Cerebellar cortex (tissue), 1 donor: ENCODE data around the gene PDZRN3.

Source experiments
- DNase-seq: peaks from one replicate; pipeline ENCODE4 v3.0.0-alpha.2; 2015; ENCODE audit warnings: low spot score

The PDZRN3 gene

DNA sequence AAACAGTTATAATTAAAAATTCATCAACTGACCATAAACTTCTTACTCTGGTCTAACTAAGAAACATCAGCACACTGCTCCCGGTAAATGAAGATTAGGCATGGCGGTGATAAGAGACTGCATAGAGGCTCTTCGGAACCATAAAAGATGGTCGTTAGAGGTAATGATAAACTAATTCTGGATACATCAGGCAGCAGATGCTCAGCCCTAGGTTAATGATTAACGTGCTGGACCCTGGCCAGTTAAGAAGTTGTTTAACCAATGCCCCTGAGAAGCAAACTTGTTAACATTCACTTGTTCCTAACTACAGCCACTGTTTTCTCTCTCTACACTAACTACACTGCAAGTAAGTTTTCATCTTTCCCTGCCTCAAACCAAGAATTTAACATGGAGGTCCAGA lies 111.5 kb downstream of the PDZRN3 start:
- no peak for DNase-seq

DNA sequence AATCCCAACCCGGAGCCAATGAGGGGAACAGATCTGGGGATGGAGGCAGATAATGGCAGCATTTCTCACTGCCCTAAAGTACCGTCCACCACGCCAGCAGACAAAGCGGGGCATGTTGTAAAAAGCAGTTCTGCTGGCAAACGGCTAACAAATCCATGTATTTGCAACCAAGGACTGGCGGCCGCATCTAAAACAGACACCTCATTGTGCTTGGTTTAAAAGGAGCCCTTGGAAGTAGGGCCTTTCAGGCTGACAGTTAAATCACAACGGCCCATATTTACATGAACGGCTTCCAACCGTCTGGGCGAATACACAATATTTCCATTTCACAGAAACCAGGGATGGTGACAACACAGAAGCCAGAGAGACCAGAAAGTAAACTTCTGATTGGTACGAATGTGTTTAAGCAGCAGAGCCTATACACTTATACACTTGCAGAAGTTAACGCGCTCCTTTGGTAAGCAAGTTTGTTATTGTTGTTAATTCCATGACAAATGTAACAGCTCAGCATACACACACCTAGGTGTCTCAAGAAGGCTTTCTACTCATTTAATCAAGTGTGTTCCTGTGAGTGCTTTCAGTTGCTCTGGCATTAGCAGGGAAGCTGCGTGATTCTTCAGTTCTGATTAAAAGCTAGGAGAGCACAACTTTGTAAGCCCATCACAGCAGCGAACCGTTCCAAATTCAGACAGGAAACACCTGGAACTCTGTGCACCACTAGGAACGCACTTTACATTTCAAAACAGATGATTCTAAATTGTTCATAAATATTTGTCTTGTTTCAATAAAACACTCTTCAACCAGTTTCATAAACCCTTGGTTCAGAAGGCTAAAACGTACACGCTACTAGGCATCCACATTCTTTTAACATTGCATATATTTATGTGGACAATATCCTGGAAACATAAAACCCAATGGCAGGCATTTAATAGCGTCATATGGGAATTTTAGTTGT lies 112.9 kb downstream of the PDZRN3 start:
- peak; percentile 5 for DNase-seq

DNA sequence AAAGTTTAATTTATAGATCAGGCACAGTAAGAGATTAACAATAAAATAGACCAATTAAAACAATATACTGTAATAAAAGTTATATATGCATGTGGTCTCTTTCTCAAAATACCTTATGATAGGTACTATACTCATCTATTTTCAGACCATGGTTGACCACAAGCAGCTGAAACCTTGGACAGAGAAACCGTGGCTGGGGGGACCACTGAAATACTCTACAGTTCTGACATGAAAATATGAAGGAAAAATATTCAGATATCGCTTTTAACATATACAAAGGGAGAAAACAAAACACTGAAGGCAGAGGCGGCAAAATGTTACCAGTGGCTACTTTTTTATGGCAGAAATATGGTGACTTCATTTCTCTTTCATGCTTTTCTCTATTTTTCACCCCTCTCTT lies 114.0 kb downstream of the PDZRN3 start:
- no peak for DNase-seq

DNA sequence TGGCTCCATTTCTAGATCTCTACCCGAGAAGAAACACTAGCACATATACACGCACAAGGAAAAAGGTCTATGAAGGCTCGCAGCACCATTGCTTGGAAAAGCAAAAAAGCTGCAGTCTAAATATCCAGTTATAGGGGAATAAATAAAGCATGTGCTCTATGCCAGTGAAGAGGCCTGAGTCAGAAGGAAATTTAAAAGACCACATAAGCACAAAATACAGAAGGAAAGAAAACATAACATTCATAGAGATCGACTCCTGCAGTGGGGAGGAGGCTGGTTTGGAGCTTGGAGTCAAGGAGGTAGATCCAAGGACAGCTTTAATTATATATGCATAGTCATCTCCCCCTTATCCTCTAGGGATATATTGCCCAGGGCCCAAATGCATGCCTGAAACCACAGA lies 114.4 kb downstream of the PDZRN3 start:
- no peak for DNase-seq

DNA sequence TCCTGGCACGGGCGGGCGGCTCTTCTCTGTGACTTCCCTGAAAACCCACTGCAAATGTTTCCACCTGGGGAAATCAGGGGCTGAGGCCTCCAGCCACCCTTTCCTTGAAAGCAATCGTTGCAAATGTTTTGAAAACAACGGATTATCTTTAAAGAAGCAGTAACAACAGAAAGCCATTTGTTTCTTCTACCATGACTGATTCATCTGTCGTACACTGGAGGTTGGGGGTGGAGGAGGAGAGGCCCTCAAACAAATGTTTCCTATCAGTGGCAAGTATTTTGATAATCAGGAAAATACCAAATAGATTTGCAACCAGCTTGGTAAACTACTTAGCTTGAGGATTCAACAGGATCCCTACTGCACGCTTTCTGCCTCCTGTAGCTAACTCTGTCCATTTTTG lies 114.9 kb downstream of the PDZRN3 start:
- no peak for DNase-seq

DNA sequence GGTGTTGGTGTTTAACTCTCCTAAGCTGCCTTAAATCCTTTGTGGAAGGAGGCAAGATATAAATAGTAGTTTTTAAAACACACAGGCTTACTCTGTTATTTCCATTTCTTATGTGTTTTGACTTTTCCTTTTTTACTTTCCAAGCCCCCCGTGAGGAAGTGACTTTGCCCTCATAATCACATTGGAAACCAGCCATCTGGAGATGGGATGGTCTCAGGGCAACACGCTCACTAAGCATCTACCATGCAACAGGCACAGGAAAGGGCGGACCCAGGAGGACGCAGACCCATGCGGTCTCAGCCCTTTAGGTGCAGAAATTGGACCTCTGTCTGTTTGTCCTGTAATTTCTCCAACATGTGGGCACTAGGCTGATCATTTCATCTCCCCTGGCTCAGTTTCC lies 115.7 kb downstream of the PDZRN3 start:
- no peak for DNase-seq

DNA sequence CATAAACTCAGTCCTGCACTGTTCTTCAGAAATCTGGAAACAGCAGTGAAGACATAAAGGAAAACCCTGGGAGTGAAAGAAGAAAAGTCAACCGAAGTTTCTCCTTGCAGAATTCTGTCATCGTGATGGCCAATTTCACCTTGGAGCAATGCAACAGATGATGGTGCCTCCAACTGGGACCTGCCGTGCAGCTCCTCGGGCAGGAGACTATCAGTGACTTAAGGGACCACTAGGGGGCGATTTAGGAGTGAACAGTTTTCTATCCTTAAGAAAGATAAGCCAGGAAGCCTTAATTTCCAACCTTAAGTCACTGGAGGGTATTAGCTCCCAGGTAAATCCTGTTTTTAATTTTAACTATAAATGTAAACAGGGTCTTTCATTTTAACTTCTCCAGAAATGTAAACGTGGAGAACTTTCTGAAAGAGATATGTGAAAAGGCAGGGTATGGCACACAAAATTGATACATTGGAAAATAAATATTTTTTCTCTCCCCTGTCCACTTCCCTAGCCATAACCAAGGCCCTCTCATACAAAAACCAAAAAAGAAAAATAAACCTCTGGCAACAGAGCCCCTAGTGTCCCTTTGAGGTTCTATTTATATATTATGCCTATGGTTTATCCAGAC lies 116.3 kb downstream of the PDZRN3 start:
- DNase-seq: peak; percentile 55

DNA sequence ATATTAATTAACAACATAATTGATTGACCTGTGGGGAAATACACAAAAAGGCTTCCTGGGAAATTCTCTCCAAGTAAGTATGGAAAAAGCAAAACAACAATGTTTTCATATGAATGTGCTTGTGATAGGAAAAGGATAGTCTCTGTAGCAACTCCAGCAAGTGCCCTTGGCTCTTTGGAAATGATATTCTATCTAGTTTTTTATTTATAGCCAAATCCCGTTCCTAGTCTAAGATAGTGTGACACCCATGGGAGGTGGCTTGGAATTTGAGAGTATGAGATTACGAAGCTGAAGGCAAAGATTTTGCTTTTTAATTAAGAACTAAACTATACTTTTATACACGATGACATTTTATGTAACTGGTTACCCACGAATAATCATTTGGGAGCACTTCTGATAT lies 119.9 kb downstream of the PDZRN3 start:
- no peak for DNase-seq

DNA sequence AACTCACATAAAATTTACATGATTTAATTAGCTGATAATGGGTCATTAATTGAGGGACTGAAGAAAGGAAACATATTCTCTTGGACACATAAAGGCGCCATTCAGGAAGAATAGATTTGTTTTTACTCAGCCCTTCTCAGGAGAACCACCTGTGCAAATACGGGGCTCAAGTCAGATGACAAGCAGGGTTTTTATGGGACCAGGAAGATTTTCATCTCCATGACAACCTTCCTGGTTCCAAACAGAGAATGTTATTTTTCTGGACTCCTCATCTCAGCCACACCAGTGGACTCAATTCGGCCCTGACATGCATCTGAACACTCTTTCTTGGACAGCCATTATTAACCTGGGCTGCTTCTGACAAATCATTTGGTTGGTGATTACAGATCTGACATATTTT lies 120.5 kb downstream of the PDZRN3 start:
- DNase-seq: no peak

DNA sequence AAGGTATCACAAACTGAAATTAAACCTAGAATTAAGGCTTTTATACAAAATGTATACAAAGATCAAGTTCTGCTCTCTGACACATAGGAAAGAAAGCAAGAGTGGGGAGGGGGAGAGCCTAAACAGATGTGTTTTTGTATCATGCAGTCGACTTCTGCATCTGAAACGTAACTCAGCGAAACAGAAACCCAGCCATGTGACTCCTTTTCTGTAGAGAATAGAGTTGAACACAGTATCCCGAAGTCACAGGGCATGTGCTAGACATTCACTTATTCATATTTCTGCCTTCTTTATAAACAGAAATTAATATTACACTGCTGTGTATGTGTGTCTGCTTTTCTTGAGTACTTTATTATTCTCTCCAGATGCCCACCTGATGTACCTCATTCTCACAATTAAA lies 121.0 kb downstream of the PDZRN3 start:
- no peak for DNase-seq

DNA sequence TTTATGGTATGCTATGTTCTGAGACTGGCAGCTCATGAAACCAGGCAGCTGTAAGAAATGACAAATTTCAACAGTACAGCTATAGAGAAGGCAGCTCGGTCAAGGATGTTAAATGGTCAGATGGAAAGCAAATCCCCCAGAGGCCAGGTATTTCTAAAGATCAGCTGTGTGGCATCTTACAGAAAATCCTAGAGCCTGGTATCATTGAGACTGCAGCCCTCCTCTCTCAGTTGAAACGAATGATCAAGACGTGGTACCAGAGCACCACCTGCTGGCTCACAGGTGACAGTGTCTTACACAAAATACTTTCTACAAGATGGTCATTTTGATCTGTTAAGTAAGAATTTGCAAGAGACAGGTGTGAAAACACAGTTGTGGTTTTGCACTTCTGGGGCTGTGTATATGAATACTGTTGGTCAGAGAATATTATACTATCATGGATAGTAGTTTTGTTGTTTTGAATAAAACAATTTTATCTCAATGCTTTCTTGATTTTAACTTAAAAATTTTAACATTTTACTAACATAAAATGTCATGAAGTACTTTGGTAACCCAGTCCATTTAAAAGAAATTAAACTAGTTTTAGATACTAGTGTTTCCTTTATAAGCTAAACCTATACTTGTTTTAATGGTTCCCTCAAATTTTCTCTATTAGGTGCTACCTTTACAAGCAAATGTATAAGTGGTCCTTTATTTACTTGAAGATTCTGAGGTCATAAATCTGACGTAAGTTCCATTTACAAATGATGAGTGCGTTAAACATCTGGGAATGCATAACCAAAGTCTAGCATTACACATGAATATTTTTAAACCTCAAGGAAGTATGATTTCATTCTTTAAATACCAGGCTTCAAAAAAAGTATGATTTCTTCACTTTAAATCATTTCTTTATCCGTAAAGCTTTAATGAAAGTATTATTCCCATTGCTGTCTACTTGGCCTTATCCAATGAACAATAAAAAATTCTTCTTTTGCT lies 121.8 kb downstream of the PDZRN3 start:
- peak; percentile 74 for DNase-seq

DNA sequence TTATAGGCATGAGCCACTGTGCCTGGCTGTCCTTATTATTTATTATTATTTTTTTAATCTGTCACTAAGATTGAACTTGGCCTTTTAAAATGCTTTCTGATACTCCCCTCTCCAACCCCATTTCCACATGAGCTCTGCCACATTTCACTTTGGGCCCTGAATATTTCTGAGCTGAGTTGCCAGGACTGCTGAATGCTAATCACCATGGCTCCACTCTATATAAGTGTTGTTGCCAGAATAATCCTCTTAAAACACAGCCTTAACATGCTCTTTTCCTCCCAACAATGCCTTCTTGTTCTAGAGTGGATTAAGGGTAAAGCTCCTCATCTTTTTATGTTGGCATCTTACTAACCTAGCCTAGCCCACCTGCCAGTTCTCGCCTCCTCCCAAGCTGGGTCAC lies 124.4 kb downstream of the PDZRN3 start:
- DNase-seq: no peak

DNA sequence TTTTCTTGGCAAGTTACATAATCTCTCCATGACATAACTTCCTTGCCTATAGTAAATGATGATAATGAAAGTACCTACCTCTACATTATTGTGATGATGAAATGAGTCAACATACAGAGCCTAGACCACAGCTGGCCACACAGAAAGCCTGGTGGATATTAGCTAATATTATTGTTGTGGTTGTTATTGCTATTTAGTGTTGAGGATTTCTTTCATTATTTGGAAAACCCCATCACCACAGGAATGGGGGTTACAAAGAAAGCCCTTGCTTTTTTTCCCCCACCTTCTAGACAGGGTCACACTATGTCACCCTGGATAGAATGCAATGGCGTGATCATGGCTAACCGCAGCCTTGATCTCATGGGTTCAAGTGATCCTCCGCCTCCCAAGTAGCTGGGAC lies 125.0 kb downstream of the PDZRN3 start:
- no peak for DNase-seq

DNA sequence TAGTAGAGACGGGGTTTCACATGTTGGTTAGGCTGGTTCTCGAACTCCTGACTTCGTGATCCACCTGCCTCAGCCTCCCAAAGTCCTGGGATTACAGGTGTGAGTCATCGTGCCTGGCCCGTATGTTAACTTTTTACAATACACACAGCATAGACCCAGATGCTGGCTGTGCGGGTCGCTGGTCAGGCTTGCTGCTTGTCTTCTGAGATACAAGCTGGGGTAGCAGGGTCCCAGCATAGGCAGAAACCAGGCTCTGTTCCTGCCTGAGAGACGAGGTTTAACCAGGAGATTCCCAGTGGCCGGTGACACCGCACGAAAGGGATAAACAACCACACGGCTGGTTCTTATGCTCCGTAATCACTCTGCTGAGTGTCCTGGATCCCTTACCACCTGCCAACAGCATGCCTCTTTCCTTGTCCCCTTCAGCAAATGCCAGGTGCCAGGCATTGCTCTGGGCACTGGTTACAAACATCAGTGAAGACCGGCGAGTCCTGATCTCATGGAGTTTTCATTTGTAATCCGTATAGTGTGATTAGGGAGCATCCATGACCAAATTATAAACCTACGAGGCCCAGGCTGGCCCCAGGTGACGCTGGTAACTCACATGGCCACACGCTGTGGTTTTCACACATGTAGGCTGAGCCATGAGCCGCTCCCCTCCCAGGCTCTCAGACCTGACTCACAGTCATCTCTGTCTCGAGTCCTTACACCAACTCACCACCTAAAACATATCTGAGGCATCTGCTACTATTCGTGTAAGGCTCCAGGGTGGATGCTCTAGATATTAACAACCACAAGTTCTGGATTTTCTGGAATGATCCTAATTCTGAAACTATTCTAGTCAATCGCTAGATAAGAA lies 125.7 kb downstream of the PDZRN3 start:
- DNase-seq: no peak

DNA sequence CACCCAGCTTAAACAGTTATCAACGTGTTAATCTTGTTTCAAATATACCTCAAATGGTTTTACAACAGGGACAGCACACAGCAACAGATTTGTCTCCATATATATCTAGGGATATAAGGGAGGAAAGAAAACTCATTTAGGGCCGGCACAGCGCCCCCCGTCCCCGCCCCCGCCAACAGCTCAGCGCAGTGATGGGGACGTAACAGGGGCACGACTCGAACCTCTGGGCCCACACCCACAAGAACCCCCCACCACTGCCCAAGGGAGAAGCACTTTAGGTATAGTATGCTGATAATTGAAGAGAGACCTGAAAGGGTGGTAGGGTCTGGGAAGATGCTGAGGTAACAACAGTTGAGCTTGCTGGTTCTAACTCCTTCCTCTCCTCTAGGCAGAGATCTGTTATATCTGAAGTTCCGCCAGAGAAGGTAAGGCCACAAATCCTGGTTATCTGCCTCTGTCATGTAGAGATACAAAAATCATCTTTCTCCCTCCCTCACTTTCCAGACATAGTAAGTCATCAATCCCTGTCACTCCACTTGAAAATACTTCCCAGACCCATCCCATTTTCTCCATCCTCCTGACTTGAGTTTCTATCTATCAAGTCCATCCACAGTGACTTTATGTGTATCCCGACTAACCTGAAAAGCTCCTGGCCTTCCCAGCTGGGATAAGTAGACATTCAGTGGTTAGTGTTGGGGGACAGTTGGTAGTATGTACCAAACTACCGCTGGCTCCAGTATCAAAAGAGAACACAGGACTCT lies 126.9 kb downstream of the PDZRN3 start:
- no peak for DNase-seq

DNA sequence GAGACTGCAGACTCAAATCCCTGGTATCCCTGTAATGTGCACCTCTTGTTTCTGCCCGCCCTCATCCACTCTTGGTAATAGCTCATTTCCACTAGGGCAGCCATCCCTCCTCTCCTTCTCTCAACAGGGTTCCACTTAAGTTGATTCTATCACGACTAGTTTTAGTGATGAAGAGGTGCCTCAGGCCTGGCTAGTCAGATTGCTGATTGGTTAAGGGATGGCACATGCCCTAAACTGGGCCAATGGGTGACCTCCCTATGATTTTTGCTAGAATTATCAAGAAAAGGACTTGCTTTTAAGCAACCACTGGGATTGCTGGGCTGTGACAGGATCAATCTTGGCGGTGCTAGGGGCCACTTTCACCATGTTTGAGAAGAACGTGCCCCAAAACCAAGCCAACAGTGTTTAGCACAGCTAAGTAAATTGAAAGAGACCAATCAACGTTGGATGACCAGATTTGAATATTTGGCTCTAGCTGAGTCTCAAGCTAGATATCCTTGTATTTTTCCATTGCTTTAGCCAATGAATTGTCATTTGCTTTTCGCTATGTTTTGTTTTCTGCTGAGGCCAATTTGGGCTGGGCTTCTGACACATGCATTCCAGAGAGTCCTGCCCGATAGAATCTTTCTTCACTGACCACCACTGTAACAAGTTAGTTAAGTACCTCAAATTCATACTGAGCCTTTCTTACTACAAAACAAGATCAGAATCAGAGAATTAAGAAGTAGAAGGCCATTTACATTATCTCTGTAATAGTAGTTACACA lies 131.0 kb downstream of the PDZRN3 start:
- no peak for DNase-seq

DNA sequence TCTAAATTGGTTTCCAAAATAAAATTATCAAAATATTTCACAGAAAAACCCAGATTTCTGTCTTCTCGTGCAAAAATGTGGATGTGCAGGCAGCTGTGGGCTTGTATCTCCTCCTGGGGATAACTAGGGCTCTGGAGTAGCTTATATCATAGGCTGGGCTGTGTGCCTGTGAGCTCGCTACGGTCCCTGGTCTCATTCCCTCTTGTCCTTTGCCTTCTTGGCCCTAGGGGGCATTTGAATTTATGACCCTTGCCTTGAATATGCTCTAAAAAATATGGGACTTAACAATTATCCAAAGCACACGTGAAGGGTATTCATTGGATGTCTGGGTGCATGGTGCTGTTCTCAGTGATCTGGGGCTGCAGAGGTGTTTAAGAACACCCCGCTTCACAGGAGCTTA lies 132.6 kb downstream of the PDZRN3 start:
- DNase-seq: no peak

DNA sequence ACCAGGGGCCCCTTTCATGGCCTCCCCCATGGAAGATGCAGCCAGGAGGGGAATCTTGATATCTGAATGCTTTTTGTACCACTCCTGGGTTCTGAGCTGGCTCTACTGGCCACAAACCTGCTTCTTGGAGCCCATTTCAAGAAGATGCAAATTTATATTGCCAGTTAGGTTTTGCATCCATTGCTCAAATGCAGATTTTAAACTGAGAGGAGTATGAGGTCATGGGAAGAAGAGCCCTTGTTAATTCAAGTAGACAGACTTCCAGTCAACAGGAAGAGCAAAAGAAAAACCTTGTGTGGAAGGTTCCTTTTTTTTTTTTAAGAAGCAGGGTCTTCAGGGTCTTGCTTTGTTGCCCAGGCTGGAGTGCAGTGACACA lies 133.5 kb downstream of the PDZRN3 start:
- no peak for DNase-seq

DNA sequence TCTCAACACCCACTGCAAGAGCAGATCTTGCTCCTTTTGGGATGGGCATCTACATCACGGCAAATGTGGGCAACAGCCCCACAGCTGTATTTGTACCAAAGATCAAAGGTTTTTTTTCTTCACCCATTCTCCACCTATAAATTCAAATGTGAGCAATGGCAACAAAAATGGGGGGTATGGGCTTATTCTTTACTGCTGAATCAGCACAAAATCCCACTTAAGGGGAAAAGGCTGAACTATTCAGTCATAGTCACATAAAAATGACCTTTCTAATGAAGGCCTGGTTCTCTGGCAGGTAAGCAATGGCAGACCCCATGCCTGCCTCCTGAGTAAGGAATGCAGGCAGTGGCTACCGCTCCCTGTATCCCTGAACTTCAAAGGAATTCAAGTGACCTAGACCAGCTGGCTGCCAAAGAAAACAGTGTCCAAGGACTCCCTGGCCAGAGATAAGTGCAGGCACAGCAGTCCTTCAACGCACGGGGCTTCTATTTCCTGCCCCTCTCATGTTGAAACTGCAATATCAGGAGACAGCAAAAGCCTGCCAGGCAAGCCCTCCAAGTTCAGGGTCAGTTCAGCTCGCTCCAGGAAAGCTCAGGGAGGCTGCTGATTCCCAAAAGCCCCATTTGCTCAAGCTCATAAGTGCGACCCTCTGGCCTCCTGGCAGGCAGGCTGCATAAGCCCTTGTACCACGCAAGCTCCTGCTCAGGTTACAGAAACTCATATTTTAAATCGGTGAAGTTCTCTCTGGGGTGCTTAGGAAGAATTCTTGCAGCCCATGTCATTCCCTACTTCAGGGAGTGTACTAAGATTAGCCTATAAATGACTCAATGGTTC lies 134.1 kb downstream of the PDZRN3 start:
- DNase-seq: no peak
